HG03565 (cell line): ENCODE data around the gene DHRS1.

Experiments used
- ATAC-seq: cut with Tn5 transposase; IDR thresholded peaks from one replicate; pipeline ENCODE4 v1.9.1; 2021; ENCODE audit warnings: mild to moderate bottlenecking, moderate library complexity; ENCODE audit not compliant: unreplicated experiment

DHRS1 gene

GRCh38 chr14:24299255-24300191, at the start of gene DHRS1, which contains the start of gene NOP9:
DHRS1 (minus strand) TSS chr14:24299780; CDS start chr14:24299106, 674 bp downstream.
NOP9 (plus strand) TSS chr14:24299850; CDS start chr14:24299955, 105 bp downstream.
- ATAC-seq: peak; percentile 67

- no peak for ATAC-seq
Measured at GRCh38 chr14:24348186-24348585, 48.6 kb upstream of the DHRS1 start.

GRCh38 chr14:24347134-24347533, 47.6 kb upstream of the DHRS1 start:
- ATAC-seq: no peak

GRCh38 chr14:24343795-24344660, 44.4 kb upstream of the DHRS1 start:
- ATAC-seq: no peak

- ATAC-seq: no peak
Measured at GRCh38 chr14:24342889-24343288, 43.3 kb upstream of the DHRS1 start.

- no peak for ATAC-seq
Measured at GRCh38 chr14:24340606-24341005, 41.0 kb upstream of the DHRS1 start.

GRCh38 chr14:24339284-24340151, 39.9 kb upstream of the DHRS1 start, which contains the start of gene RIPK3:
RIPK3 (minus strand) TSS chr14:24339991; CDS start chr14:24339826, 165 bp downstream.
- peak; percentile 82 for ATAC-seq

GRCh38 chr14:24338843-24339242, 39.3 kb upstream of the DHRS1 start:
- ATAC-seq: no peak

GRCh38 chr14:24337824-24338175, 38.2 kb upstream of the DHRS1 start:
- no peak for ATAC-seq

GRCh38 chr14:24337144-24337823, 37.7 kb upstream of the DHRS1 start:
- ATAC-seq: no peak

GRCh38 chr14:24335461-24336171, 36.0 kb upstream of the DHRS1 start:
- ATAC-seq: no peak

- ATAC-seq: no peak
Measured at GRCh38 chr14:24334431-24335291, 35.1 kb upstream of the DHRS1 start, which contains the start of gene ADCY4. ADCY4 (minus strand) TSS chr14:24335071; CDS start chr14:24334652, 419 bp downstream.

- ATAC-seq: peak; percentile 70
Measured at GRCh38 chr14:24332268-24332993, 32.9 kb upstream of the DHRS1 start.

- ATAC-seq: no peak
Measured at GRCh38 chr14:24331731-24332267, 32.2 kb upstream of the DHRS1 start.

- ATAC-seq: no peak
Measured at GRCh38 chr14:24330973-24331674, 31.5 kb upstream of the DHRS1 start.

- no peak for ATAC-seq
Measured at GRCh38 chr14:24329736-24330135, 30.2 kb upstream of the DHRS1 start.
